HepG2 (cell line): ENCODE measurements around the gene LTC4S. TPM values are rescaled to one million over a fixed set of nuclear protein-coding genes. Genes with fewer than 3 reads are reported as not detected.

Source experiments
- ADNP ChIP-seq: sonication (generic); formaldehyde crosslinking; IDR thresholded peaks from 2 replicates; pipeline ENCODE4 v1.4.0; 2020; ENCODE audit warnings: missing genetic modification reagents
- BCL3 ChIP-seq: sonication (generic); formaldehyde crosslinking; IDR thresholded peaks from 2 replicates; pipeline ENCODE4 v1.5.1; 2020; ENCODE audit warnings: mild to moderate bottlenecking, missing genetic modification reagents, moderate library complexity
- BORCS8-MEF2B ChIP-seq: sonication (generic); formaldehyde crosslinking; IDR thresholded peaks from 2 replicates; pipeline ENCODE4 v1.8.0; 2022; ENCODE audit warnings: mild to moderate bottlenecking, missing genetic modification reagents
- CAMTA2 ChIP-seq: sonication (generic); formaldehyde crosslinking; IDR thresholded peaks from 2 replicates; pipeline ENCODE4 v1.4.0; 2020; ENCODE audit warnings: mild to moderate bottlenecking, missing genetic modification reagents, borderline replicate concordance
- CBFB ChIP-seq: sonication (generic); formaldehyde crosslinking; IDR thresholded peaks from 2 replicates; pipeline ENCODE4 v1.4.0; 2020; ENCODE audit warnings: missing genetic modification reagents
- EZH2 ChIP-seq: conservative IDR thresholded peaks from 2 replicates; pipeline ENCODE4 v1.6.1; 2012; ENCODE audit warnings: mild to moderate bottlenecking, low read depth, low read length, moderate library complexity
- GABPB1 ChIP-seq: IDR thresholded peaks from 2 replicates; pipeline ENCODE4 v1.6.1; 2016; ENCODE audit warnings: mild to moderate bottlenecking, missing genetic modification reagents, moderate library complexity, missing compliant biosample characterization
- GATA4 ChIP-seq: sonication (generic); IDR thresholded peaks from 2 replicates; pipeline ENCODE4 v1.6.1; 2016; ENCODE audit warnings: antibody characterized with exemption, low read depth, borderline replicate concordance
- GATAD1 ChIP-seq: IDR thresholded peaks from 2 replicates; pipeline ENCODE4 v1.6.1; 2016; ENCODE audit warnings: missing genetic modification reagents, missing compliant biosample characterization
- MIXL1 ChIP-seq: IDR thresholded peaks from 2 replicates; pipeline ENCODE4 v1.6.1; 2016
- MLX ChIP-seq: IDR thresholded peaks from 2 replicates; pipeline ENCODE4 v1.6.1; 2016
- MTF1 ChIP-seq: sonication (generic); formaldehyde crosslinking; IDR thresholded peaks from 2 replicates; pipeline ENCODE4 v1.5.0; 2020; ENCODE audit warnings: missing genetic modification reagents
- NBN ChIP-seq: fragments of 450-650 bp; conservative IDR thresholded peaks from 2 replicates; pipeline ENCODE4 v1.6.1; 2017
- NCOA2 ChIP-seq: sonication (generic); formaldehyde crosslinking; IDR thresholded peaks from 2 replicates; pipeline ENCODE4 v1.8.0; 2022; ENCODE audit warnings: inconsistent platforms
- NFE2L1 ChIP-seq: sonication (generic); formaldehyde crosslinking; IDR thresholded peaks from 2 replicates; pipeline ENCODE4 v1.4.0; 2020; ENCODE audit warnings: missing genetic modification reagents, mild to moderate bottlenecking, borderline replicate concordance
- NFE2L2 ChIP-seq: fragments of 150-350 bp; IDR thresholded peaks from 2 replicates; pipeline ENCODE4 v1.6.1; 2014; ENCODE audit warnings: low read length
- PHF8 ChIP-seq: sonication (generic); formaldehyde crosslinking; IDR thresholded peaks from 2 replicates; pipeline ENCODE4 v1.5.0; 2020; ENCODE audit warnings: missing genetic modification reagents
- RAD21 ChIP-seq: fragments of 450-650 bp; formaldehyde crosslinking; IDR thresholded peaks from 2 replicates; pipeline ENCODE4 v1.5.0; 2020; ENCODE audit warnings: mild to moderate bottlenecking
- RFX5 ChIP-seq: IDR thresholded peaks from 2 replicates; pipeline ENCODE4 v1.6.1; 2011; ENCODE audit warnings: low read depth, low read length, improper control_type of control experiment
- RORA ChIP-seq: sonication (generic); formaldehyde crosslinking; IDR thresholded peaks from 2 replicates; pipeline ENCODE4 v1.5.0; 2020; ENCODE audit warnings: mild to moderate bottlenecking, missing genetic modification reagents, moderate library complexity
- SAP130 ChIP-seq: IDR thresholded peaks from 2 replicates; pipeline ENCODE4 v1.6.1; 2016; ENCODE audit warnings: low read depth
- SIN3A ChIP-seq: IDR thresholded peaks from 2 replicates; pipeline ENCODE4 v1.6.1; 2011; ENCODE audit warnings: low read depth, mild to moderate bottlenecking, control low read depth, low read length, borderline replicate concordance
- TRAFD1 ChIP-seq: sonication (generic); formaldehyde crosslinking; IDR thresholded peaks from 2 replicates; pipeline ENCODE4 v1.5.1; 2020; ENCODE audit warnings: missing genetic modification reagents, mild to moderate bottlenecking, borderline replicate concordance
- ZNF549 ChIP-seq: sonication (generic); formaldehyde crosslinking; IDR thresholded peaks from 2 replicates; pipeline ENCODE4 v1.5.0; 2020; ENCODE audit warnings: missing genetic modification reagents
- ZNF550 ChIP-seq: sonication (generic); formaldehyde crosslinking; IDR thresholded peaks from 2 replicates; pipeline ENCODE4 v1.4.0; 2020; ENCODE audit warnings: mild to moderate bottlenecking, missing genetic modification reagents, borderline replicate concordance
- ZNF770 ChIP-seq: sonication (generic); formaldehyde crosslinking; IDR thresholded peaks from 2 replicates; pipeline ENCODE4 v1.5.0; 2020; ENCODE audit warnings: mild to moderate bottlenecking, missing genetic modification reagents
- polyA plus RNA-seq, 8 experiments: library from polyadenylated mRNA; depleted of rRNA in 3 of 8; stranded (reverse) in 7 of 8; unstranded in 1 of 8; fragments of >200 nt; fragmentation: Illumina TruSeq in 4 of 8; extraction: Trizol in 4 of 8; gene quantifications; 2 replicates each; pipeline versions ENCODE4 v1.2.1 to v1.2.3, GENCODE V29; 2011 to 2016; ENCODE audit warnings: low read depth in 4 of 8, missing spikeins in 1 of 8, mixed read lengths in 1 of 8; ENCODE audit not compliant: insufficient read depth in 1 of 8
- total RNA-seq, 5 experiments: library from RNA; depleted of rRNA; stranded (reverse); fragments of >200 nt; fragmentation: Illumina TruSeq; extraction: Trizol; gene quantifications; 2 replicates each; pipeline ENCODE4 v1.2.3, GENCODE V29; 2016; ENCODE audit warnings: low read depth in 1 of 5

LTC4S gene
- total and polyA plus RNA-seq, 2 of the 13 experiments (the other 11 are each of a cell fraction or from before 2014, with no cell fraction given): 0.35 TPM; not detected in 1

- peak; percentile 41 for TF ChIP-seq GABPB1 (CRISPR knock-in tag)
- TF ChIP-seq ZNF549 (CRISPR knock-in tag): no peak
- TF ChIP-seq RAD21 (CRISPR knock-in tag): peak; percentile 11; the same call in 1 of the 2 replicates
- no peak for TF ChIP-seq NFE2L2
- no peak for TF ChIP-seq EZH2
- TF ChIP-seq SIN3A: no peak; the same call in 1 of the 2 replicates
- peak; percentile 6; the same call in 1 of the 2 replicates for TF ChIP-seq SAP130 (CRISPR knock-in tag)
- no peak for TF ChIP-seq GATA4
- no peak for TF ChIP-seq NBN
- TF ChIP-seq NCOA2: no peak
- TF ChIP-seq MTF1 (CRISPR knock-in tag): no peak
- TF ChIP-seq BCL3: no peak
- no peak for TF ChIP-seq ADNP (CRISPR knock-in tag)
- no peak for TF ChIP-seq MLX (CRISPR knock-in tag)
- no peak for TF ChIP-seq BORCS8-MEF2B (CRISPR knock-in tag)
- no peak for TF ChIP-seq NFE2L1
- TF ChIP-seq CBFB: no peak
- peak; percentile 45; the same call in 1 of the 2 replicates for TF ChIP-seq PHF8 (CRISPR knock-in tag)
- TF ChIP-seq TRAFD1 (CRISPR knock-in tag): no peak
- no peak for TF ChIP-seq RFX5
- TF ChIP-seq ZNF550: no peak
- TF ChIP-seq ZNF770: no peak
- TF ChIP-seq GATAD1 (CRISPR knock-in tag): no peak
- no peak for TF ChIP-seq CAMTA2
- TF ChIP-seq RORA (CRISPR knock-in tag): no peak
- TF ChIP-seq MIXL1 (CRISPR knock-in tag): no peak
These were observed 12.7 kb downstream of the LTC4S start, which contains the start of gene MGAT4B (continued) for GRCh38 chr5:179806250-179807048.
